RCC 7860 (cell line): Measurements from ENCODE around the gene WDR37.
"Not testable (repeated sequence)": the region's sequence is repeated elsewhere in the genome, so short reads cannot be mapped to it uniquely, and the experiment has no call there.

Experiments used
- DNase-seq: peaks from one replicate; pipeline ENCODE4 v3.0.0-alpha.2; 2015; ENCODE audit warnings: low spot score
- FAIRE-seq: peaks from 2 replicates; lab custom pipeline; 2012; peaks lifted over from hg19 to GRCh38; lab: Jason Lieb, UNC

The WDR37 gene

DNA sequence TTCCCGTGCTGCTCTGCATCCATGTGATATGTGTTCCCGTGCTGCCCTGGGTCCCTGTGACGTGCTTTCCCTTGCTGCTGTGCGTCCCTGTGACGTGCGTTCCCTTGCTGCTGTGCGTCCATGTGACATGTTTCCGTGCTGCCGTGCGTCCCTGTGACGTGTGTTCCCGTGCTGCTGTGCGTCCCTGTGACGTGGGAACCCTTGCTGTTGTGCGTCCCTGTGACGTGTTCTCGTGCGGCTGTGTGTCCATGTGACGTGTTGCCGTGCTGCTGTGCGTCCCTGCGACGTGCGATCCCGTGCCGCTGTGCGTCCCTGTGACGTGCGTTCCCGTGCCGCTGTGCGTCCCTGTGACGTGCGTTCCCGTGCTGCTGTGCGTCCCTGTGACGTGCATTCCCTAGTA lies 45.8 kb downstream of the WDR37 start:
- DNase-seq: no peak
- no peak for FAIRE-seq

DNA sequence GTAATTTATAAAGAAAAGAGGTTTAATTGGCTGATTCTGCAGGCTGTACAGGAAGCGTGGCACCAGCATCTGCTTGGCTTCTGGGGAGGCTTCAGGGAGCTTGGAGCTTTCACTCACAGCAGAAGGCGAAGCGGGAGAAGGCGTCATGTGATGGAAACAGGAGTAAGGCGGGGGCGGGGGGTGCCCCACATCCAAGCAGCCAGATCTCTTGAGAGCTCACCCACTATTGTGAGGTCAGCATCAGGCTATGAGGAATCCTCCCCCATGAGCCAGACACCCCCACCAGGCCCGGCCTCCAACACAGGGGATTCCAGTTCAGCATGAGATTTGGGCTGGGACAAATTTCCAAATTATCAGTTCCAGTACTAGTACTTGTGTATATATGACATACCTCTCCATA lies 46.2 kb downstream of the WDR37 start:
- DNase-seq (no peak), FAIRE-seq (no peak)

DNA sequence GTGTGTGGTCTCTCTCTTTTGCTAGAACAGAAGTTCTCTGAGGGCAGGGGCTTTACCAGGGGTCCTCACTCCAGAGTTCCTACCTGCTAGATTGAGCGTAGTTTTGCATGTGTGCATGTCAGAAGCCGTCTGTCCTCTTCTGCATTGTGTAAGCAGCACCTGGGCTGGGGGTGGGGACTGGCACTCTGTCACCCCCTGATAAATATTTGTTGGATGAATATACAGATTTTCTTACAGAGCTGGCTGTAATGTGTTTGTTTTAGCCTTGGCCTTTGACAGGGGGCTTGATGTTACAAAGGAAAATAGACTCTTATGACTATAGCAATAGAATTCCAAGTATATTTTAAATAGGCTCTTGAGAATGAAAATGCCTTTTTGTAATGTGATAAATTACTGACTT lies 46.6 kb downstream of the WDR37 start:
- no peak for FAIRE-seq

DNA sequence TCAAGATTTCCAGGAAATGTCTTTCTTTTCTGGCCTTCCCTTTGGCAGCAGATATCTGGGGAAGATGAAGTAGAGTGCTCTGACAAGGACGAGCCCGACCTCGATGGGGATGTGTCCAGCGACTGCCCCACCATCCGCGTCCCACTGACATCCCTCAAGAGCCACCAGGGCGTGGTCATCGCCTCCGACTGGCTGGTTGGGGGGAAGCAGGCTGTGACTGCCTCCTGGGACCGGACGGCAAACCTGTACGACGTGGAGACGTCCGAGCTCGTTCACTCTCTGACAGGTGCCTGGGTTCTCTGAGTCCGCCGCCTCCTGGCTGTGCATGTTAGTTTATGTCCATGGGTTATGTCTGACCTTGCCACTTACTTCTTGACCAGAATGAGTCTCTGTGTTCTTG lies 47.4 kb downstream of the WDR37 start:
- no peak for DNase-seq
- no peak for FAIRE-seq

More for the DNA sequence above, 46.6 kb downstream of the WDR37 start:
- DNase-seq: no peak

DNA sequence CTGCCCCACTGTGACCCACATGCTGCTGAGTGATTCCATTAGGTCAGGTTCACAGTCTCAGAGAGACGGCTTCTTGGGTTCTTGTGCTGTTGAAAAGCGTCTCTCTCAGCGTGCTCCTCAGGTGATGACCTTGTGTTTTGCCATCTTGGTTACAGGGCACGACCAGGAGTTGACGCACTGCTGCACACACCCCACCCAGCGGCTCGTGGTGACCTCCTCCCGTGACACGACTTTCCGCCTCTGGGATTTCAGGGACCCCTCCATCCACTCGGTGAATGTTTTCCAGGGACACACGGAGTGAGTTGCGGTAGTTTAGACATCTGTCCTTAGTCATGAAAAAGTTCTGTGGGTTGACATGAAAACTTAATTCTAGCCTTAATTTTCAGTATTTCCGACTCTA lies 48.8 kb downstream of the WDR37 start:
- no peak for FAIRE-seq
- no peak for DNase-seq

DNA sequence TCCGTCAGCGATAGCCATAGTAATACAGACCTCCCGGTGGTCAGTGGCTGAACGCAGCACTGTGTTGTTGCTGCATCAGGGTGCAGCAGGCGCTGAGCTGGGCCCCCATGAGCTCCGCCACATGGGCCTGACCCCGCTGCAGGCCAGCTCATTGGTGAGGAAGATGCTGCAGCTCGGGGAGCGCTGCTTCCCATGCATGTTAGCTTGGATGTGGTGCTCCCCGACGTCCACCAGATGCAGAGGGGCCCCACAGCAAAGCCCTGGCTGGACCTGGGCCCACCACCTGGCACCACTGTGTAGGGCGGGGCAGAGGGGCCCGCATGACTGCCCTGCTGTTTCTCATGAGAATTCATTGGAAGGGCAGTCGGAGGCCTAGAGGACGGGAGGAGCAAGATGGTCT lies 50.8 kb downstream of the WDR37 start:
- DNase-seq (no peak), FAIRE-seq (no peak)

DNA sequence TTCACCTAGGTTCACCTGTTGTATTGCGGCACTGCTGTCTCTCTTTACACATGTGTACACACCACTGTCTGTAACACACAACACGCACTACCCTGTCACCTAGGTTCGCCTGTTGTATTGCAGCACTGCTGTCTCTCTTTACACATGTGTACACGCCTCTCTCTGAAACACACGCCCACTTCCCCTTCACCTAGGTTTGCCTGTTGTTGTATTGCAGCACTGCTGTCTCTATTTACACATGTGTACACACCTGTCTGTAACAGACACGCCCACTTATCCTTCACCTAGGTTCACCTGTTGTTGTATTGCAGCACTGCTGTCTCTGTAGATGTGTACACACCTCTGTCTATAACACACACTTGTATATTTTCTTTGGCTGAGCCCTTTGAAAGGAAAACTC lies 51.5 kb downstream of the WDR37 start:
- DNase-seq (no peak), FAIRE-seq (no peak)

DNA sequence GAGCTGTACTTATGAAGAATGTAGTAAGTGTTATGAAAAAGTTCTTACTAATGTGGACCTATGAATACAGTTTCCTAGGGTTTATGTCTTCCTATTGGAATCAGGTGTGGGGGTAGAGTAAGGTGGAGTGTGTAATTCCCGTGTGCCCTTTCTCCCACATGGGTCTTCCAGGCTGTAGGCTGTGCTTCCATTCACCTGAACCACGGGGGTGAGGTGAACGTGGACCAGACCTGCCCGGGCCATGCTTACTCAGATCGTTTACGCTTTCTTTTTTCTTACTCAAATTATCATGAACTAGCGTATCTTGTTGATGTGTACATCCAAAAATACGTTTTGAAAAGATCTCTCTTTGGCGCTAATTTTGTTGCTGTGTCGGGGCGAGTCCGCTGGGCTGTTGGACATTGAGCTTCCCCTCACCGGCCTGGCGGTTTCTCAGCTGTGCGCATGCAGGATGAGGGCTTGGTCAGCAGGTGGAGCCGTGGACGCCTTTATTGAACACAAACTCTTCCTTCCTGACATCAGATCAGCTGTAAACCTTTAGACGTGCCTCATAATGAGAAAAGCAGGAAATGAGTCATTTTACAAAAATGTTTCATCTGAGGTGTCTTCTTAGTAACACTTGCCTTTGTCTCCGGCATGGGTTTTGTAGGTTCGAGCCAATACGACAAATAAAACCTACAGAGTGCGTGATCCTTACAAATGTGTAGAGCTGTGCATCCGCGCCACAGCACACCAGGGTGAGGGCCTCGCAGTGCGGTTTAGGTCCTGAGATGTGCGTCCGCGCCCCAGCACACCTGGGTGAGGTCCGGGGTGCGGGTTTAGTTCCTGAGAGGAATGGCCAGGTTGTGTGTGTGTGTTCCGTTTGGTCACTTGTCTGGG lies 53.8 kb downstream of the WDR37 start:
- peak; percentile 83 for DNase-seq
- peak; percentile 41 for FAIRE-seq

DNA sequence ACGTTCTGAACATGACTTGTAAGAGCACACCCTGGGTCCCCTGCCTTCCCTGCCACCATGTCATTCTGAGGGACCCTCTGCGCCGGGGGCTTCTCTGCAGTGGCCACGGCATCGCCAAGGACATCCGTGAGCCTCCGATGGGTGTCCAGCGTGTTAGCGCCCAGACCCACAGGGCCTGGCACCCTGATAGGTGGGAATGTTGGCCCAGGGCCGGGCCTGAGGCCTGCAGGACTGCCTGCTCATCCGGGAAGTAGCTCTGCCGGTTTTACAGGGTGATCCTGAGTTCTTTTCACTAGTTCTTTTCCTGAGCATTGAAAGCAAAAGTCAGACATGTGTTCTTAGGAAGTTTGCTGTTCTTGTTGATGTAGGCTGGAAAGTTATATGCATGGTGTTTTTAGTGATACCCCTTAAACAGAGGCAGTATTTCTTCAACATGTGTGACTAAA lies 54.5 kb downstream of the WDR37 start:
- FAIRE-seq (no peak), DNase-seq (no peak)

DNA sequence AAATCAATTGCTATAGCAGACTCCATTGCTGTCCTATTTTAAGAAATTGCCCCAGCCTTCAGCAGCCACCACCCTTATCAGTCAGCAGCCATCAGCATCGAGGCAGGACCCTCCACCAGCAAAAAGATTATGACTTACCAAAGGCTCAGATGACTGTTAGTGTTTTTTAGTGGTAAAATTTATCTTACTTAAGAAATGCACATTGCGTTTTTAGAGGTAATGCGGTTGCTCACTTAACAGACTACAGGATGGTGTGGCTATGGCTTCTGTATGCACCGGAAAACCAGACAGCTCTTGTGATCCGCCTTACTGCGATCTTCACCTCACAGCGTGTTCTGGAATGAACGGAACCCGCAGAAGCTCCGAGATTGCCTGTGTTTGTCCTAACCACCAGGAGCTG lies 58.1 kb downstream of the WDR37 start:
- DNase-seq (no peak), FAIRE-seq (no peak)

DNA sequence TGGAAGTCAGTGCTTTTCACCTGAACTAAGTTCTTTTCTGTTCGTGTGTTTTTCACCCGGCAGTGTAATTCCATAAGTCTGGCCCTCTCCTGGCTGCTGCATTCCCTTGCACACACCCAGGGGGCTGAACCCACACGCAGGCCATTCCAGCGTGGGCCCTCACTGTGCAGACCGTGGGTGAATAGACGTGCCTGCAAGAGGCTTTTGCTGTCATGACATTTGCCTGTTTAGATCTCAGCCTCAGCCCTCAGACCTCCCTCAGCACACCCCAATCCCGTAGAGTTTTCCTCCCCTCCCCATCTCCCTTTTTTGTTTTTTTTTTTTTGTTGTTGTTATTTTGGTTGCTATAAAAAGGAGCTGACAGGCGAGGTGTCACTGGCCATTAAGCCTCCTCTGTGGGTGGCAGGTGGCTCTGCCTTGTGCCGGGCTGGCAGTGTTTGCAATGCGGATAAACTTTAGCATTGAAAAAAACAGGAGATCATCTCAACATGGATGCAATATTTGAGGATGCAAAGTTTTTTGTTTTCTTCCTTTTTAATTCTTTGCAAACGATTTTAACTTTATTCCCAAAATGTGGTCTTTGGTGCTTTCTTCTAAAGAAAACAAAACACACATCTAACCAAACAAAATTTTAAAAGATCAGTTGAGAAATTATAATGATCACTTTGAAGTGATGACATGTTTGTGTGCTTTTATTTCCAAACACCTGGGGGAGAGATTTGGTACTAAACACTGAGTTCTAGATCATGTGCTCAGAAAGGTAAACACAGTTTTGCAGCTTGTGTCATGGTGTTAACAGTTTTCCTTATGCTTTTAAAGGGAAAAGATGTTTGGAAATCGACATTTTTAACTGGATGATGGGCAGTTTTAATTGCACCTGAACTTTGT lies 58.8 kb downstream of the WDR37 start:
- no peak for DNase-seq
- FAIRE-seq: no peak

DNA sequence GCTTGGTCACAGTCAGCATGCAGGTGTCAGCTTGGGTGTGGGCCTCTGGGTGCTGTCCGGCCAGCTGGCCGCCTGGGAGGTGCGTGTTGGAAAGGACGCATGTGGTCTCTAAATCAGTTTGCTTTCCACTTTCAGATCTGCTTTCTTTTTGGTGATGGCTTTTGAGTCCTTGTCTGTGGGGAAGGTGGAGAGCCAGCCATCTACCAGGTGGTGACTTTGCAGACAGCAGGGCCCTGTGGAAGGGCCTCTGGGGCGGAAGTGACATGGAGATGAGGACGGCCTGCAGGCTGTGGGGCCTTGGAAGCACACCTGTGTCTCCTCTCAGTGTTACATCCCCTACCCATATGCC lies 59.4 kb downstream of the WDR37 start:
- no peak for FAIRE-seq
- DNase-seq: no peak

DNA sequence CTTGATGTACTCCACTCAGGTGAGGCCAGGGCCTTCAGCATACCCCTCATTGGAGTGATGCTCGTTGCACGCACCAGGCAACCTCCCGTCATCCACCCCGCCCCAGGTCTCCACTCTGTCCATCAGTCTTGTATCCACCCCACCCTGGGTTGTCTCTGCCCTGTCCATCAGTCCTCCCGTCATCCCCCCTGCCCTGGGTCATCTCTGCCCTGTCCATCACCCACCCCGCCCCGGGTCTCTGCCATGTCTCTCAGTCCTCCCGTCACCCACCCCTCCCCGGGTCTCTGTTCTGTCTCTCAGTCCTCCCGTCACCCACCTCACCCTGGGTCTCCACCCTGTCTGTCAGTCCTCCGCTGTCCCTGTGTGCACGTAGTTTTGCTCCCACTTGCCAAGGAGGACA lies 59.9 kb downstream of the WDR37 start:
- FAIRE-seq: no peak
- no peak for DNase-seq

DNA sequence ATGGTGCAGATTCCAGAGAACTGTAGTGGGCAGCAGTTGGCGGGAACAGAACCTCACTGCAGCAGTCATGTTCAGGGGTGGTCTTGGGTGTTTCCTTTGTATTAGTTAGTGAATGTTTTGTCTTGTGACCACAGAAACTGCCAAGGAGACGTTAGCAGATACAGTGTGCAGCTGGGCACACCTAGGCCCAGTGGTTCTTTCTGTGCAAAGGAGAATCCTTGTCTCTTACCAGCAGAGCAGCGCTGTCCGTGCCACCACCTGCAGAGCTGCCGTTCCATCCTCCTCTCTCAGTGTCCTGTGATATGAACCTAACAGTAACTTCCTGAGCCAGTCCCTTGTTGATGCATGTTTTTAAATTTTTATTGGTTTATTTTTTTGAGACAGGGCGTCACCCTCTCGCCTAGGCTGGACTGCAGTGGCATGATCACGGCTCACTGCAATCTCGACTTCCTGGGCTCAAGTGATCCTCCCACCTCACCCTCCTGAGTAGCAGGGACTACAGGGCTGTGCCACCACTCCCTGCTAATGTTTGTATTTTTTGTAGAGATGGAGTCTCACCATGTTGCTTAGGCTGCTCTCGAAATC lies 60.6 kb downstream of the WDR37 start:
- DNase-seq: no peak
- FAIRE-seq: no peak

DNA sequence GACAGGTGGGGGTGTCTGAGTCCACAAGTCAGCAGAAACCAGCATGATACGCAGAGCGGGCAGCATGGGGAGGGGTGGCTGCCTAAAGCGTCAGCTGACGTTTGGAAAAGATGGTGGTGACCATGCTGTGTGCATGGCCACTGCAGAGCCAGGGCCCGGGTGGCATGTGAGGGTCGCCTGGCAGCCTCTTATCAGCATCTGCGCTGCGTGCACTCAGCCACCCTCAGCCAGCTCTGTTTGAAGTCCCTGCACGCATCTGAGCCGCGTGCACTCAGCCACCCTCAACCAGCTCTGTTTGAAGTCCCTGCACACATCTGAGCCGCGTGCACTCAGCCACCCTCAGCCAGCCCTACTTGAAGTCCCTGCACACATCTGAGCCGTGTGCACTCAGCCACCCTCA lies 61.5 kb downstream of the WDR37 start:
- no peak for FAIRE-seq
- no peak for DNase-seq

DNA sequence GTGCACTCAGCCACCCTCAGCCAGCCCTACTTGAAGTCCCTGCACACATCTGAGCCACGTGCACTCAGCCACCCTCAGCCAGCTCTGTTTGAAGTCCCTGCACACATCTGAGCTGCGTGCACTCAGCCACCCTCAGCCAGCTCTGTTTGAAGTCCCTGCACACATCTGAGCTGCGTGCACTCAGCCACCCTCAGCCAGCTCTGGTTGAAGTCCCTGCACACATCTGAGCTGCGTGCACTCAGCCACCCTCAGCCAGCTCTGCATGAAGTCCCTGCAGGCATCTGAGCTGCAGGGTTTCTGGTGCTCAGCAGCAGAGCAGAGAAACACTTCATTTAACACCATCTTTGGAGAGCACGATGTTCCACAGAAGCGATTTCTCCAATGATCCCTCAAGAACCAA lies 62.1 kb downstream of the WDR37 start:
- not testable (repeated sequence) for DNase-seq, FAIRE-seq

DNA sequence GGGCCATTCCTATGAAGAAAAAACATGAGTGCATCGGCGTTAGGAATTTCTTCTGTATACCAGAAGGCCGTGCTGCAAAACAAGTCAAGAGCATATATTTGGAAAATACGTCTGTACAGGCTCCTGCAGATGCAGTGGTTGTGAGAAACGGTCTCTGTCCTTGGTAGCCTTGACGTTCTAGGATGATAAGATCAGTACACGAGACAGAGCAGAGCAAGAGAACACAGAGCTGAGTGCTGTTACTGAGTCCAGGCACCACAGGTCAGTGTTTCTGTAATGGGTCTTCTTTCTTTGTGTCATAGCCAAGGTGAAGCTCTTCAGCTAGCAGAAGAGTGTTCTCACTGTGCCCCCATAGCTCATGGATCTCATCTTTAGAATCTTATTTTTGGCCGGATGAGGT lies 62.8 kb downstream of the WDR37 start:
- DNase-seq (no peak), FAIRE-seq (no peak)

DNA sequence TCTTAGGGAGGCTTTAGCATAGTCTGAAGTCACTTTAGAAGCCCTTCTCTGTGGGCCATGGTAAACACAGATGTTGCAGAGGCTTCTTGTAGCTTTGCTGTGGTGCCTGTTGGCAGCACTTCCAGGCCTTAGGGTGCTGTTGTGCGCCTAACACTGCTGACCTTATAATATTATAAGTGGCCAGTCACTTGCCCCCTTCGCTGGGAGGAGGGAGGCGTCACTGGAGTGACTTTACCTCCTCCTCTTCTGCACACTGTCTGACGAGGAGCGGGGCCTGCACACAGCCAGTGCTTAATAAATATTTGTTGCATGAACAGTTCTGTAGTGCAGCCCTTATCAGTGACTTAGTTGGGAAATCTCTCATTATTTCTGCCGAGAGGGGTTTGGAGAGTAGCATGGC lies 63.3 kb downstream of the WDR37 start:
- DNase-seq (no peak), FAIRE-seq (no peak)

DNA sequence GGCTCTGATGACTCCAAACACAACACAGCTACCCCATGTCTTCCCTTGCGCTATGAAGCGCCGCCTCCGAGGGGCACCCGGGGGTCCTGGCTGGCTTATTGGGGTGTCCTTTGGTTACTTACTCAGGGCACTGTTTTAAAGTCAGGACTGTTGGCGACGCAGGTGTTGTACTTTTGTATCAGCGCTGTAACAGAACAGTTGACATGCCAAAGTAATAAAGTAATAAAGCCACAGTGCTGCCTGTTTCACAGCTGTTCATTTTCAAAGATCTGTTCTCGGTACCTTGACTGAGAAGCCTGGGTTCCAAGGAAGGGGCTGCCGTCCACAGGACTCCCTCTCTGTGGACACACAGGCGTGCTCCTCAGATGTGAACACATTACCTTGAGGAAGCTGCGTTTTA lies 64.1 kb downstream of the WDR37 start:
- no peak for DNase-seq
- no peak for FAIRE-seq

DNA sequence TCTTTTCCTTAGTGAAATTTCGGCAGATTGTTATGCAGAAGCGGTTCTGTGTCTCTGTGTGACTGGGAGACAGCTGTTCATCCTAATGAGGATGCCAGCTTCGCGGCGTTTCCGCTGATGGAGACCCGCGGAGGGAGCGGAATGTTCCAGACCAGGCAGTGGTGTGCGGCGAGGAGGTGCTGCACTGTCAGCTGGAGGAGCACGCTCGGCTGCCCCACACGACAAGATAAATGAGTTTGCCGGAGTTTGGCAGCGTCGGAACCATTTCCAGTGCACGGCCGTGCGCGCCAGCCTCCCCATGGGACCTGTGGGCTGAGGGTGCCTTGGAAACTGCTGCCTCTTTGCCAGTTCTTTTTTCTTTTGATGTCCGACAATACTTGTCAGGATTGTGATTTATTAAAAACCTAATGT lies 64.6 kb downstream of the WDR37 start:
- no peak for DNase-seq
- no peak for FAIRE-seq

DNA sequence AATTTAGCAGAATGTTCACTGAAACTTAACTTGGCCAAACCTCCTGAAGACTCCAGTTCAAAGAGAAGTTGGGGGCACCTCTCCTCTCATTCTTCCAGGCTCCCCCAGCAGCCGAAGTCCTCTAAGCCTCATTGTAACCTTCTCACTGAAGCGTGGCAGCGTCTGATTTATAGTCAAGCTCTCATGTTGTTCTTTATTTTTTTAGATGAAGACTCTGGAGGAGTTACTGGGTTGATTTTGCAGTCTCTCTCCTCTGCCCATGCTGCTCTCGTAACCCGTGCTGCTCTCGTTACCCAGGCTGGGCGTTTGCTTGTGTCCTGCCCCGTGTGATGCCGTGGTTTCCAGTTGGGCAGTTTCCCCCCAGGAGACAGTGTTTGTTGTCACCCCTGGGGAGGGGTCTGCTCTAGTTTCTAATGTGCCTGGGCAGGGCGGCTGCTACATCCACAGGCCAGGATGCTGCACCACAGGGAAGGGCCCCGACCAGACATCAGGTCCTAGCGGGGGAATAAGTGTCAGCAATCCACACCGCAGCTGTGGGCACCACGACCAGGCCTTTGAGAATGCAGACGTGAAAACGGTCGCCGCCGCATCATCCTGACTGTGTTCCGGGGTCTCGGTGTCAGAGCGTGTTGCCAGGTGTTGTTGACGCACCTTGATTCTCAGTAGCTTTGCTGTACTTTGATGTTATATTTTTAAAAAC lies 65.2 kb downstream of the WDR37 start:
- FAIRE-seq (no peak), DNase-seq (no peak)
